Smooth muscle cell (in vitro differentiated cells): ENCODE results near the gene REC114. TPM values are rescaled to one million over a fixed set of nuclear protein-coding genes. Genes with fewer than 3 reads are reported as not detected.

Experiments
- DNase-seq: peaks from one replicate; lab custom pipeline; 2025; ENCODE audit not compliant: unreplicated experiment; lab: John Stamatoyannopoulos, UW
- H2AFZ ChIP-seq: fragments of 200-600 bp; sonication (generic); 2 replicates; pipeline ENCODE4 v1.6.0; 2016; ENCODE audit warnings: antibody characterized with exemption, low read depth, mild to moderate bottlenecking
- H3F3A ChIP-seq: fragments of 200-600 bp; sonication (generic); 2 replicates; pipeline ENCODE4 v1.6.0; 2017; ENCODE audit warnings: antibody characterized with exemption, low read depth
- H3K27ac ChIP-seq: fragments of 200-600 bp; sonication (generic); 2 replicates; pipeline ENCODE4 v1.5.1; 2016; ENCODE audit warnings: low read depth, mild to moderate bottlenecking
- H3K27me3 ChIP-seq: fragments of 200-600 bp; sonication (generic); 2 replicates; pipeline ENCODE4 v1.6.1; 2016; ENCODE audit warnings: low read depth, mild to moderate bottlenecking
- H3K36me3 ChIP-seq: fragments of 200-600 bp; sonication (generic); 2 replicates; pipeline ENCODE4 v1.5.1; 2016; ENCODE audit warnings: low read depth
- H3K4me1 ChIP-seq: fragments of 200-600 bp; sonication (generic); 2 replicates; pipeline ENCODE4 v1.5.1; 2016; ENCODE audit warnings: low read depth
- H3K4me2 ChIP-seq: fragments of 200-600 bp; sonication (generic); 2 replicates; pipeline ENCODE4 v1.6.0; 2016; ENCODE audit warnings: mild to moderate bottlenecking
- H3K4me3 ChIP-seq: fragments of 200-600 bp; sonication (generic); 2 replicates; pipeline ENCODE4 v1.5.1; 2016; ENCODE audit warnings: mild to moderate bottlenecking
- H3K79me2 ChIP-seq: fragments of 200-600 bp; sonication (generic); 2 replicates; pipeline ENCODE4 v1.6.0; 2016; ENCODE audit warnings: low read depth, mild to moderate bottlenecking
- H3K9ac ChIP-seq: fragments of 200-600 bp; sonication (generic); 2 replicates; pipeline ENCODE4 v1.6.0; 2016; ENCODE audit warnings: low read depth
- H3K9me3 ChIP-seq: fragments of 200-600 bp; sonication (generic); replicated peaks from 2 replicates; pipeline ENCODE4 v1.5.1; 2016; ENCODE audit warnings: low read depth
- H4K20me1 ChIP-seq: fragments of 200-600 bp; sonication (generic); 2 replicates; pipeline ENCODE4 v1.6.0; 2016; ENCODE audit warnings: low read depth
- WGBS: methylation state at CpG from one replicate; pipeline ENCODE4 v1.1.7; 2016; ENCODE audit warnings: low lambda C conversion rate; 5-methylcytosine and 5-hydroxymethylcytosine counted together
- polyA plus RNA-seq: library from polyadenylated mRNA; unstranded; fragments of >200 nt; fragmentation: Nextera tagmentation; extraction: Ambion mirVana; gene quantifications from 2 replicates; pipeline ENCODE4 v1.2.1, GENCODE V29; 2016
- total RNA-seq: library from RNA; depleted of rRNA; stranded (reverse); fragments of >200 nt; gene quantifications from 2 replicates; pipeline ENCODE4 v1.2.3, GENCODE V29; 2014
- TF ChIP-seq, protein P1 (sequence below): fragments of 200-600 bp; sonication (generic); IDR thresholded peaks from 2 replicates; pipeline ENCODE4 v1.5.1; 2017; ENCODE audit warnings: borderline replicate concordance, mild to moderate bottlenecking, antibody characterized with exemption; ENCODE audit not compliant: insufficient read depth, poor library complexity, severe bottlenecking

REC114 gene
- total and polyA plus RNA-seq, 2 experiments from 2014 or later = not detected

- no peaks in the 10 kb centered on the region for H3F3A ChIP-seq
- H3K79me2 ChIP-seq = no peaks in the 10 kb centered on the region
- no peak overlapping the region for H3K4me2 ChIP-seq
- no peak overlapping the region for H3K27ac ChIP-seq
- H3K4me1 ChIP-seq = no peaks in the 10 kb centered on the region
- 78% methylated on average over 3 of the region's 3 CpGs for WGBS
- no peak overlapping the region for H3K4me3 ChIP-seq
- H3K27me3 ChIP-seq = no peaks in the 10 kb centered on the region
- H3K9ac ChIP-seq = no peak overlapping the region
- no peak for DNase-seq
- H4K20me1 ChIP-seq = no peaks in the 10 kb centered on the region
- TF ChIP-seq, protein P1, sequence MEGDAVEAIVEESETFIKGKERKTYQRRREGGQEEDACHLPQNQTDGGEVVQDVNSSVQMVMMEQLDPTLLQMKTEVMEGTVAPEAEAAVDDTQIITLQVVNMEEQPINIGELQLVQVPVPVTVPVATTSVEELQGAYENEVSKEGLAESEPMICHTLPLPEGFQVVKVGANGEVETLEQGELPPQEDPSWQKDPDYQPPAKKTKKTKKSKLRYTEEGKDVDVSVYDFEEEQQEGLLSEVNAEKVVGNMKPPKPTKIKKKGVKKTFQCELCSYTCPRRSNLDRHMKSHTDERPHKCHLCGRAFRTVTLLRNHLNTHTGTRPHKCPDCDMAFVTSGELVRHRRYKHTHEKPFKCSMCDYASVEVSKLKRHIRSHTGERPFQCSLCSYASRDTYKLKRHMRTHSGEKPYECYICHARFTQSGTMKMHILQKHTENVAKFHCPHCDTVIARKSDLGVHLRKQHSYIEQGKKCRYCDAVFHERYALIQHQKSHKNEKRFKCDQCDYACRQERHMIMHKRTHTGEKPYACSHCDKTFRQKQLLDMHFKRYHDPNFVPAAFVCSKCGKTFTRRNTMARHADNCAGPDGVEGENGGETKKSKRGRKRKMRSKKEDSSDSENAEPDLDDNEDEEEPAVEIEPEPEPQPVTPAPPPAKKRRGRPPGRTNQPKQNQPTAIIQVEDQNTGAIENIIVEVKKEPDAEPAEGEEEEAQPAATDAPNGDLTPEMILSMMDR = no peak
- no peaks in the 10 kb centered on the region for H3K9me3 ChIP-seq
- H2AFZ ChIP-seq = no peak overlapping the region
- H3K36me3 ChIP-seq = no peaks in the 10 kb centered on the region
Observed at GRCh38 chr15:73530649-73531048, 87.7 kb downstream of the REC114 start.

- no peak for DNase-seq
- Histone ChIP-seq H3K27me3 (no peaks in the 10 kb centered on the region), H3K36me3 (no peaks in the 10 kb centered on the region), H3K9me3 (no peaks in the 10 kb centered on the region), H3K9ac (no peak overlapping the region), H4K20me1 (no peaks in the 10 kb centered on the region), H3K4me1 (no peaks in the 10 kb centered on the region), H3K4me2 (no peak overlapping the region), H3K4me3 (no peak overlapping the region), H2AFZ (no peak overlapping the region), H3F3A (no peaks in the 10 kb centered on the region), H3K79me2 (no peaks in the 10 kb centered on the region), H3K27ac (no peak overlapping the region)
- TF ChIP-seq, protein P1 = no peak
- WGBS = 100% methylated on average over 2 of the region's 2 CpGs
Observed at GRCh38 chr15:73538123-73538522, 95.2 kb downstream of the REC114 start.

DNA sequence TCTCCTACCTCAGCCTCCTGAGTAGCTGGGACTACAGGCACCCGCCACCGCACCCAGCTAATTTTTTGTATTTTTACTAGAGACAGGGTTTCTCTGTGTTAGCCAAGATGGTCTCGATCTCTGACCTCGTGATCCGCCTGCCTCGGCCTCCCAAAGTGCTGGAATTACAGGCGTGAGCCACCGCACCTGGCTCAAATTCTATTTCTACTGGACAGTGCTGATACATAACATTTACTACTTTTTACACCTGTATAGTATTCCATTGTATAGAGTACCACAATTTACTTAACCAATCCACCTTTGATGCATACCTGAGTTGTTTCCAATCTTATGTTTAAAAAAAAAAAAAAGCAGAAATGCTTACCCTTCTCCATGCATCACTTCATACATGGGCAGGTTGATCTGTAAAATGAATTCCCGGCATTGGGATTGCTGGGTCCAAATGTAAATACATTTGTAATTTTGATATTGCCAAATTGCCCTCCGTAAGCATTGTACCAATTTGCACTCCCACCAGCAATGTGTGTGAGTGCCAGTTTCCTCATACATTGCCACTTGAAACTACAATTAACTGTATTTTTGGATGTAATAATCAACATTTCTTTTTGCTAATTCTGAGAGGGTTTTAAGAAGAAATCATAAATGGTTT is 95.7 kb downstream of the REC114 start:
- TF ChIP-seq, protein P1 = no peak
- 95% methylated on average over 10 of the region's 10 CpGs for WGBS
- H3K79me2 ChIP-seq = no peaks in the 10 kb centered on the region
- no peaks in the 10 kb centered on the region for H3K27me3 ChIP-seq
- H3K4me1 ChIP-seq = no peaks in the 10 kb centered on the region
- no peaks in the 10 kb centered on the region for H3K36me3 ChIP-seq
- DNase-seq = no peak
- H4K20me1 ChIP-seq = no peaks in the 10 kb centered on the region
- H3K9me3 ChIP-seq = no peaks in the 10 kb centered on the region
- H2AFZ ChIP-seq = no peak overlapping the region
- H3K4me3 ChIP-seq = no peak overlapping the region
- no peak overlapping the region for H3K27ac ChIP-seq
- no peak overlapping the region for H3K9ac ChIP-seq
- H3F3A ChIP-seq = no peaks in the 10 kb centered on the region
- H3K4me2 ChIP-seq = no peak overlapping the region
